ENCODE measurements around the gene STXBP1. TPM values are rescaled to one million over a fixed set of nuclear protein-coding genes. Genes with fewer than 3 reads are reported as not detected.

The STXBP1 gene
- total RNA-seq, 2 experiments from 2014 or later, result 1.9 to 3.4 TPM

DNA sequence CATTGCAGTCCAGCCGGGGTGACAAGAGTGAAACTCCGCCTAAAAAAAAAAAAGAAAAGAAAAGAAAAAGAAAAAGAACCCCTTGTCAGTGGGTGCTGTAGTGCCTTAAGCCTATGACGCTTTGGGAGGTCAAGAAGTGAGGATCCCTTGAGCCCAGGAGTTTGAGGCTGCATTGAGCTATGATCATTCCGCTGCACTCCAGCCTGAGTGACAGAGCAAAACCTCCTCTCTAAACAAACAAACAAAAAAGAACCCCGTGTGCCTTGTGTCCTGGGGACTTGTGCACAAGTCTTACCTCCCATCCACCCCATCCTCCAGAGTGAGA, 33.5 kb upstream of the STXBP1 start:
- Mint-ChIP-seq H3K27me3 (no peaks in the 10 kb centered on the region), H3K9me3 (no peaks in the 10 kb centered on the region), H3K4me3 (no peak overlapping the region), H3K27ac (peak overlapping the region; percentile 56), H3K4me1 (ENCODE audit: low read depth) (peaks cover 8% of the 10 kb centered on the region), H3K36me3 (ENCODE audit: low read depth) (no peaks in the 10 kb centered on the region)
- ATAC-seq (ENCODE audit: poor library complexity) (no peak), DNase-seq (no peak)
- Histone ChIP-seq H3K4me3 (ENCODE audit: low read length) (no peak overlapping the region), H3K27me3 (ENCODE audit: control insufficient read depth in 1 of 2, insufficient read depth in 2 of 2, low read length in 2 of 2) (no peaks in the 10 kb centered on the region), H3K4me1 (ENCODE audit: insufficient read depth, low read length) (peaks cover 18% of the 10 kb centered on the region), H3K27ac (ENCODE audit: low read depth in 1 of 2, low read length in 2 of 2) (no peak overlapping the region), H3K36me3 (ENCODE audit: insufficient read depth, low read length) (no peaks in the 10 kb centered on the region), H3K9me3 (ENCODE audit: control insufficient read depth in 1 of 2, insufficient read depth in 1 of 2, low read length in 2 of 2) (no peaks in the 10 kb centered on the region)
- TF ChIP-seq, protein P1, sequence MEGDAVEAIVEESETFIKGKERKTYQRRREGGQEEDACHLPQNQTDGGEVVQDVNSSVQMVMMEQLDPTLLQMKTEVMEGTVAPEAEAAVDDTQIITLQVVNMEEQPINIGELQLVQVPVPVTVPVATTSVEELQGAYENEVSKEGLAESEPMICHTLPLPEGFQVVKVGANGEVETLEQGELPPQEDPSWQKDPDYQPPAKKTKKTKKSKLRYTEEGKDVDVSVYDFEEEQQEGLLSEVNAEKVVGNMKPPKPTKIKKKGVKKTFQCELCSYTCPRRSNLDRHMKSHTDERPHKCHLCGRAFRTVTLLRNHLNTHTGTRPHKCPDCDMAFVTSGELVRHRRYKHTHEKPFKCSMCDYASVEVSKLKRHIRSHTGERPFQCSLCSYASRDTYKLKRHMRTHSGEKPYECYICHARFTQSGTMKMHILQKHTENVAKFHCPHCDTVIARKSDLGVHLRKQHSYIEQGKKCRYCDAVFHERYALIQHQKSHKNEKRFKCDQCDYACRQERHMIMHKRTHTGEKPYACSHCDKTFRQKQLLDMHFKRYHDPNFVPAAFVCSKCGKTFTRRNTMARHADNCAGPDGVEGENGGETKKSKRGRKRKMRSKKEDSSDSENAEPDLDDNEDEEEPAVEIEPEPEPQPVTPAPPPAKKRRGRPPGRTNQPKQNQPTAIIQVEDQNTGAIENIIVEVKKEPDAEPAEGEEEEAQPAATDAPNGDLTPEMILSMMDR (IDR thresholded peaks at IDR 0.05), result no peak
- intact Hi-C loops (cut with DNase I, micrococcal nuclease), result no loop called here
- ChIA-PET CTCF (interaction anchor here (1.0 kb wide), 1 partner anchor 17 kb away, joined by 3 read pairs; no protein-coding TSS in a partner anchor), POLR2A (interaction anchor here (1.2 to 1.4 kb wide), 2 partner anchors 9 to 10 kb away, joined by 3 to 4 read pairs; a partner anchor contains a TSS)

DNA sequence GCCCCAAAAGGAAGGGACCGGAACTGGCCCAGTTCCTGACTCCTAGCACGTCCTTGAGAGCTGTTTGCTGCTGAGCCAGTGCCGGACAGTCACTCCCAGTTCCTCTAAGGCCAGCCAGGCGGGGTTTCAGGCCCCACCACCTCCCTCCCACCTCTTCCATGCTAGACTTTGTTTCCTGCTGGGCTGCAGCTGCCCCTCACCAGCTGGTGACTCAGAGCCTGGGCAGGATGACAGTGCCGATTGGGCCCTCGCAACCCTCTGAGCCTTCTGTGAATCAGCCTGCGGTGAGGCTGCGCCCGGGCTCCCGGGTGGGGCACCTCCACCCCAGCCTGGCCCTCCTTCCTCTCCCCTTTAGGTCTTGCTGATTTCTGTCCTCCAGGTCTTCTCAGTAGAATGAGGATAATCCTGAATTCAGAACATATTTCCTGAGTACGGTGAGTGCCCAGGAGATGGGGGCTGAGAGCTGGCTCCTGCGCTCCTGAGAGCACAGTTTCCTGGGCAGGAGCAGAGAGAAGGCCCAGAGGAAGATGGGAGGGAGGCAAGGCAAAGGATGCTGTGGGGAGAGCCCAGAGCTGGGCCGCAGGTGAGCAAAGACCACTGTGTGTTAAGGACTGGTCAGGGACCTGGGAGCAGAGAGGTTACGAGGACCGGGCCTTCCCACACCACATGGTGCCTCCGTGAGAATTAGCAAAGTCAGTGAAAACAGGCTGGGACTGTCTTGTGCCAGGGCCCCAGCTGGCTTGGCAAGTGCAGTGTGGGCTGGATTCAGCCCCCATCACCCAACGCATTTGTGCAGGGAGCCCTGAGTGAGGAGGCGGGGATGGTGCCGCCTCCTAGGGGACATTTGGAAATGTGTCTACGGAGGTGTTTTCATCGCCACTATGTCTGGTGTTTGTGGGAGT, 32.9 kb upstream of the STXBP1 start:
- ChIA-PET CTCF (interaction anchor here (0.6 to 1.0 kb wide), 2 partner anchors 16 to 169 kb away, joined by 3 read pairs; no protein-coding TSS in a partner anchor), POLR2A (interaction anchor here (1.2 to 1.4 kb wide), 2 partner anchors 9 to 11 kb away, joined by 3 to 4 read pairs; a partner anchor contains a TSS)
- no peaks in the 10 kb centered on the region for H3K36me3 ChIP-seq (ENCODE audit: insufficient read depth, low read length)
- Mint-ChIP-seq H3K4me1 (ENCODE audit: low read depth) (peaks cover 8% of the 10 kb centered on the region), H3K4me3 (no peak overlapping the region), H3K36me3 (ENCODE audit: low read depth) (no peaks in the 10 kb centered on the region), H3K27ac (peak overlapping the region; percentile 56), H3K27me3 (no peaks in the 10 kb centered on the region), H3K9me3 (no peaks in the 10 kb centered on the region)
- no peaks in the 10 kb centered on the region for H3K9me3 ChIP-seq (ENCODE audit: control insufficient read depth in 1 of 2, insufficient read depth in 1 of 2, low read length in 2 of 2)
- peak overlapping the region; percentile 13 for H3K4me3 ChIP-seq (ENCODE audit: low read length)
- H3K27ac ChIP-seq (ENCODE audit: low read depth in 1 of 2, low read length in 2 of 2), result peak overlapping the region in 1 of 2 donors; percentile 9
- DNase-seq (peak; percentile 29 to 85 (median 68)), ATAC-seq (ENCODE audit: poor library complexity) (peak; percentile 95)
- peaks cover 18% of the 10 kb centered on the region for H3K4me1 ChIP-seq (ENCODE audit: insufficient read depth, low read length)
- intact Hi-C loops (cut with DNase I, micrococcal nuclease), result no loop called here
- TF ChIP-seq, protein P1 (IDR thresholded peaks at IDR 0.05), result no peak
- H3K27me3 ChIP-seq (ENCODE audit: control insufficient read depth in 1 of 2, insufficient read depth in 2 of 2, low read length in 2 of 2), result no peaks in the 10 kb centered on the region

DNA sequence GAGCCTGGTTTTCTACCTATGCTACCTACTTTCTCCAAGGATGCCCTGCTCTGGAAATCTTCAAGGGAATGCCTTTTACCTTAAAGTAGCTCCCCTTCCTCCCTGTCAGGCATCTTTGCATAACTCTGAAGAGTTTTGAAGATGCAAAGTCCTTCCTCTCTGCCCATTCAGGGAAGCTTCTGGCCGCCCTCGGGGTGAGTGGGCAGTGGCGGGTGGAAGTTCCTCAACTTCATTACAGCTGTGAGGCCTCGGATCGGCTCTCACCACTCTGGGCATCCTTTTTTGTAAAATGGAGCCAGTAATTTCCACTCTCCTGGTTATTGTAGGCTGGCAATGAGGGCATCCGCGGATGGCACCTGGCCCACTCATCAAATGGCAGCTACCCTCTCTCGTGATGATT, 31.7 kb upstream of the STXBP1 start:
- POLR2A ChIA-PET, result no interaction called here
- H3K9me3 Mint-ChIP-seq, result no peaks in the 10 kb centered on the region
- no peak for DNase-seq
- H3K27ac ChIP-seq (ENCODE audit: low read depth in 1 of 2, low read length in 2 of 2), result no peak overlapping the region
- peaks cover 8% of the 10 kb centered on the region for H3K4me1 Mint-ChIP-seq (ENCODE audit: low read depth)
- H3K9me3 ChIP-seq (ENCODE audit: control insufficient read depth in 1 of 2, insufficient read depth in 1 of 2, low read length in 2 of 2), result no peaks in the 10 kb centered on the region
- H3K27me3 Mint-ChIP-seq, result no peaks in the 10 kb centered on the region
- H3K27me3 ChIP-seq (ENCODE audit: control insufficient read depth in 1 of 2, insufficient read depth in 2 of 2, low read length in 2 of 2), result no peaks in the 10 kb centered on the region
- H3K4me3 Mint-ChIP-seq, result no peak overlapping the region
- H3K4me1 ChIP-seq (ENCODE audit: insufficient read depth, low read length), result peaks cover 18% of the 10 kb centered on the region
- H3K36me3 ChIP-seq (ENCODE audit: insufficient read depth, low read length), result no peaks in the 10 kb centered on the region
- no peak overlapping the region for H3K27ac Mint-ChIP-seq
- intact Hi-C loops (cut with DNase I, micrococcal nuclease), result loop anchor here in 1 of 2 experiments (10.0 kb wide), 1 partner anchor 636 kb away; no protein-coding TSS in a partner anchor
- CTCF ChIA-PET, result no interaction called here
- H3K4me3 ChIP-seq (ENCODE audit: low read length), result no peak overlapping the region
- TF ChIP-seq, protein P1 (IDR thresholded peaks at IDR 0.05), result no peak
- ATAC-seq (ENCODE audit: poor library complexity), result no peak
- no peaks in the 10 kb centered on the region for H3K36me3 Mint-ChIP-seq (ENCODE audit: low read depth)

Measured in CD4-positive, alpha-beta T cell (primary cell).